Measurements from ENCODE around the gene SEMA3A. TPM values are rescaled to one million over a fixed set of nuclear protein-coding genes. Genes with fewer than 3 reads are reported as not detected.
A peak's percentile ranks its signal among the peaks of the same experiment; 100 is the strongest.

SEMA3A gene
- total and polyA plus RNA-seq, 2 experiments from 2014 or later = 19.8 to 46.4 TPM

GRCh38 chr7:84200859-84201258, 6.3 kb upstream of the SEMA3A start:
- Histone ChIP-seq H3K4me3 (no peak overlapping the region), H3K4me2 (peak overlapping the region; percentile 48), H2AFZ (no peak overlapping the region), H3F3A (replicated peaks; ENCODE audit: low read depth) (no peaks in the 10 kb centered on the region; the same call in 1 of the 2 replicates), H3K27ac (ENCODE audit: low read depth) (peak overlapping the region; percentile 96), H4K20me1 (replicated peaks; ENCODE audit: insufficient read depth) (no peaks in the 10 kb centered on the region), H3K9me2 (ENCODE audit: insufficient read depth) (no peaks in the 10 kb centered on the region), H3K4me1 (ENCODE audit: insufficient read depth) (peaks cover 78% of the 10 kb centered on the region), H3K27me3 (ENCODE audit: insufficient read depth) (no peaks in the 10 kb centered on the region), H3K79me2 (replicated peaks; ENCODE audit: insufficient read depth) (no peaks in the 10 kb centered on the region), H3K36me3 (ENCODE audit: insufficient read depth) (no peaks in the 10 kb centered on the region)
- Mint-ChIP-seq H3K36me3 (ENCODE audit: low read depth) (no peaks in the 10 kb centered on the region), H3K9me3 (no peaks in the 10 kb centered on the region), H3K27ac (peak overlapping the region; percentile 90), H3K27me3 (ENCODE audit: insufficient read depth, low read depth, poor library complexity) (no peaks in the 10 kb centered on the region), H3K4me1 (peaks cover 76% of the 10 kb centered on the region), H3K4me3 (no peak overlapping the region)
- ATAC-seq (peak; percentile 42), DNase-seq (ENCODE audit: low spot score) (peak; percentile 43)
- TF ChIP-seq EZH2phosphoT487 (IDR thresholded peaks at IDR 0.05; ENCODE audit: unreplicated experiment) (no peak), EZH2 (IDR thresholded peaks at IDR 0.05; ENCODE audit: low read depth, unreplicated experiment) (no peak), POLR2AphosphoS5 (IDR thresholded peaks at IDR 0.05; ENCODE audit: low read depth) (no peak), NANOG (IDR thresholded peaks at IDR 0.05; ENCODE audit: borderline replicate concordance) (peak; percentile 68; the same call in 1 of the 2 replicates)

DNA sequence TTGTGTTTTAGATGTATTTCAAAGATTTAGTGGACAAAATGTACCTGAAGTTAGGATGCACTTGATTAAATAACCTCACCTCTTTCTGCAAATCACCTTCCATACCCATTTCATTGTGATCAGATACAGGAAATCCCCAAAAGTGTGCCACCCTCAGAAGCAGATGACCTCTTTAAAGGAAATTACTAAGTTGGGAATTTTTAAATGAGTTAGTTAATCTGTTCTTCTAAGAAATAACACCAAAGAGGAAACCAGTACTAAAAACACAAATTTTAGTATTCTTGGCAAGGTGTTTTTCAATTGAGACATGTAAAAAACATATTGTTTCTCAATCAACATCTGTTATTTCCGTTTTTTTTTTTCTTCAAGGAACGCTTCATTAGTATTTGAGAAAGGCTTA, 4.6 kb upstream of the SEMA3A start:
- no peaks in the 10 kb centered on the region for H4K20me1 ChIP-seq (replicated peaks; ENCODE audit: insufficient read depth)
- H3K4me3 Mint-ChIP-seq = no peak overlapping the region
- no peaks in the 10 kb centered on the region for H3K36me3 ChIP-seq (ENCODE audit: insufficient read depth)
- no peaks in the 10 kb centered on the region for H3K9me3 Mint-ChIP-seq
- peaks cover 4% of the 10 kb centered on the region for H3K79me2 ChIP-seq (replicated peaks; ENCODE audit: insufficient read depth)
- no peak overlapping the region for H2AFZ ChIP-seq
- H3K4me1 ChIP-seq (ENCODE audit: insufficient read depth) = peaks cover 71% of the 10 kb centered on the region
- H3K27me3 Mint-ChIP-seq (ENCODE audit: insufficient read depth, low read depth, poor library complexity) = peaks cover 3% of the 10 kb centered on the region
- H3K4me1 Mint-ChIP-seq = peaks cover 69% of the 10 kb centered on the region
- no peaks in the 10 kb centered on the region for H3K27me3 ChIP-seq (ENCODE audit: insufficient read depth)
- H3K36me3 Mint-ChIP-seq (ENCODE audit: low read depth) = no peaks in the 10 kb centered on the region
- H3K27ac ChIP-seq (ENCODE audit: low read depth) = peak overlapping the region; percentile 96
- ATAC-seq (no peak), DNase-seq (ENCODE audit: low spot score) (no peak)
- H3K9me2 ChIP-seq (ENCODE audit: insufficient read depth) = no peaks in the 10 kb centered on the region
- H3K4me2 ChIP-seq = peak overlapping the region; percentile 48
- peak overlapping the region; percentile 90 for H3K27ac Mint-ChIP-seq
- H3K4me3 ChIP-seq = peak overlapping the region; percentile 9; the same call in 1 of the 2 replicates
- H3F3A ChIP-seq (replicated peaks; ENCODE audit: low read depth) = no peaks in the 10 kb centered on the region; the same call in 1 of the 2 replicates
- no peak for TF ChIP-seq EZH2 (IDR thresholded peaks at IDR 0.05; ENCODE audit: low read depth, unreplicated experiment)
- TF ChIP-seq ZNF114 (CRISPR knock-in tag; IDR thresholded peaks at IDR 0.05) = no peak
- no peak for TF ChIP-seq ZNF331 (CRISPR knock-in tag; IDR thresholded peaks at IDR 0.05; ENCODE audit: low read depth)
- TF ChIP-seq, protein P1, sequence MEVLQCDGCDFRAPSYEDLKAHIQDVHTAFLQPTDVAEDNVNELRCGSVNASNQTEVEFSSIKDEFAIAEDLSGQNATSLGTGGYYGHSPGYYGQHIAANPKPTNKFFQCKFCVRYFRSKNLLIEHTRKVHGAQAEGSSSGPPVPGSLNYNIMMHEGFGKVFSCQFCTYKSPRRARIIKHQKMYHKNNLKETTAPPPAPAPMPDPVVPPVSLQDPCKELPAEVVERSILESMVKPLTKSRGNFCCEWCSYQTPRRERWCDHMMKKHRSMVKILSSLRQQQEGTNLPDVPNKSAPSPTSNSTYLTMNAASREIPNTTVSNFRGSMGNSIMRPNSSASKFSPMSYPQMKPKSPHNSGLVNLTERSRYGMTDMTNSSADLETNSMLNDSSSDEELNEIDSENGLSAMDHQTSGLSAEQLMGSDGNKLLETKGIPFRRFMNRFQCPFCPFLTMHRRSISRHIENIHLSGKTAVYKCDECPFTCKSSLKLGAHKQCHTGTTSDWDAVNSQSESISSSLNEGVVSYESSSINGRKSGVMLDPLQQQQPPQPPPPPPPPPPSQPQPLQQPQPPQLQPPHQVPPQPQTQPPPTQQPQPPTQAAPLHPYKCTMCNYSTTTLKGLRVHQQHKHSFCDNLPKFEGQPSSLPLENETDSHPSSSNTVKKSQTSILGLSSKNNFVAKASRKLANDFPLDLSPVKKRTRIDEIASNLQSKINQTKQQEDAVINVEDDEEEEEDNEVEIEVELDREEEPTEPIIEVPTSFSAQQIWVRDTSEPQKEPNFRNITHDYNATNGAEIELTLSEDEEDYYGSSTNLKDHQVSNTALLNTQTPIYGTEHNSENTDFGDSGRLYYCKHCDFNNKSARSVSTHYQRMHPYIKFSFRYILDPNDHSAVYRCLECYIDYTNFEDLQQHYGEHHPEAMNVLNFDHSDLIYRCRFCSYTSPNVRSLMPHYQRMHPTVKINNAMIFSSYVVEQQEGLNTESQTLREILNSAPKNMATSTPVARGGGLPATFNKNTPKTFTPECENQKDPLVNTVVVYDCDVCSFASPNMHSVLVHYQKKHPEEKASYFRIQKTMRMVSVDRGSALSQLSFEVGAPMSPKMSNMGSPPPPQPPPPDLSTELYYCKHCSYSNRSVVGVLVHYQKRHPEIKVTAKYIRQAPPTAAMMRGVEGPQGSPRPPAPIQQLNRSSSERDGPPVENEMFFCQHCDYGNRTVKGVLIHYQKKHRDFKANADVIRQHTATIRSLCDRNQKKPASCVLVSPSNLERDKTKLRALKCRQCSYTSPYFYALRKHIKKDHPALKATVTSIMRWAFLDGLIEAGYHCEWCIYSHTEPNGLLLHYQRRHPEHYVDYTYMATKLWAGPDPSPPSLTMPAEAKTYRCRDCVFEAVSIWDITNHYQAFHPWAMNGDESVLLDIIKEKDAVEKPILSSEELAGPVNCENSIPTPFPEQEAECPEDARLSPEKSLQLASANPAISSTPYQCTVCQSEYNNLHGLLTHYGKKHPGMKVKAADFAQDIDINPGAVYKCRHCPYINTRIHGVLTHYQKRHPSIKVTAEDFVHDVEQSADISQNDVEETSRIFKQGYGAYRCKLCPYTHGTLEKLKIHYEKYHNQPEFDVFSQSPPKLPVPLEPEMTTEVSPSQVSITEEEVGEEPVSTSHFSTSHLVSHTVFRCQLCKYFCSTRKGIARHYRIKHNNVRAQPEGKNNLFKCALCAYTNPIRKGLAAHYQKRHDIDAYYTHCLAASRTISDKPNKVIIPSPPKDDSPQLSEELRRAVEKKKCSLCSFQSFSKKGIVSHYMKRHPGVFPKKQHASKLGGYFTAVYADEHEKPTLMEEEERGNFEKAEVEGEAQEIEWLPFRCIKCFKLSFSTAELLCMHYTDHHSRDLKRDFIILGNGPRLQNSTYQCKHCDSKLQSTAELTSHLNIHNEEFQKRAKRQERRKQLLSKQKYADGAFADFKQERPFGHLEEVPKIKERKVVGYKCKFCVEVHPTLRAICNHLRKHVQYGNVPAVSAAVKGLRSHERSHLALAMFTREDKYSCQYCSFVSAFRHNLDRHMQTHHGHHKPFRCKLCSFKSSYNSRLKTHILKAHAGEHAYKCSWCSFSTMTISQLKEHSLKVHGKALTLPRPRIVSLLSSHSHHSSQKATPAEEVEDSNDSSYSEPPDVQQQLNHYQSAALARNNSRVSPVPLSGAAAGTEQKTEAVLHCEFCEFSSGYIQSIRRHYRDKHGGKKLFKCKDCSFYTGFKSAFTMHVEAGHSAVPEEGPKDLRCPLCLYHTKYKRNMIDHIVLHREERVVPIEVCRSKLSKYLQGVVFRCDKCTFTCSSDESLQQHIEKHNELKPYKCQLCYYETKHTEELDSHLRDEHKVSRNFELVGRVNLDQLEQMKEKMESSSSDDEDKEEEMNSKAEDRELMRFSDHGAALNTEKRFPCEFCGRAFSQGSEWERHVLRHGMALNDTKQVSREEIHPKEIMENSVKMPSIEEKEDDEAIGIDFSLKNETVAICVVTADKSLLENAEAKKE (CRISPR knock-in tag; IDR thresholded peaks at IDR 0.05) = no peak
- TF ChIP-seq NANOG (IDR thresholded peaks at IDR 0.05; ENCODE audit: borderline replicate concordance) = no peak
- no peak for TF ChIP-seq CTCF (conservative IDR thresholded peaks at IDR 0.05; ENCODE audit: low read depth in 2 of 2)
- TF ChIP-seq POLR2AphosphoS5 (IDR thresholded peaks at IDR 0.05; ENCODE audit: low read depth) = no peak
- TF ChIP-seq STAT1 (IDR thresholded peaks at IDR 0.05; ENCODE audit: unreplicated experiment) = no peak
- no peak for TF ChIP-seq CREB1 (CRISPR knock-in tag; IDR thresholded peaks at IDR 0.05; ENCODE audit: low read depth)
- TF ChIP-seq ETS1 (IDR thresholded peaks at IDR 0.05) = no peak
- TF ChIP-seq EZH2phosphoT487 (IDR thresholded peaks at IDR 0.05; ENCODE audit: unreplicated experiment) = no peak
- TF ChIP-seq JUNB (IDR thresholded peaks at IDR 0.05; ENCODE audit: unreplicated experiment) = no peak
